ENCODE measurements around the gene HHLA2. TPM values are rescaled to one million over a fixed set of nuclear protein-coding genes. Genes with fewer than 3 reads are reported as not detected.

HHLA2 gene
- total and polyA plus RNA-seq, 7 donors: 0.71 to 97.8 (median 71.7) TPM; not detected in 3

DNA sequence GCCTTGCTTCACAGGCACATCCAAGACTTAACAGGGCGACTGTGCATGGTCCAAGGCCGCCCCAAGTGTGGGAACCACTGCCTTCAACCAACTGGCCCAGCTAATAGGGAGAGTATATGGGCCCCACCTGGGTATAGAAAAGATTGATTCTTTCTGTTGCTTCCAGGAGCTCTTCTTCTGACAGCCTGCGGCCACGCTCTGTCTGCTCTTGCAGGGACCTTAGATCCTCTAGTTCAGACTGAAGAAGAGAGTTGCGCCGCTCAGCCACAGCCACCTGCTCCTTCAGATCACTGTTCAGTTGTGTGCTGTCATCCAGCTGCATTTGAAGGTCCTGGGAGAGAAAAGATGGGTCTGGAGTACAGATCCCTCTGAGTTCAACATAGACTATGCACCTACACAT, 102.2 kb downstream of the HHLA2 start:
- DNase-seq: no peak
- intact Hi-C loops (cut with DNase I): no loop called here
- no peak overlapping the region for H3K4me3 ChIP-seq
- no peak overlapping the region for H3K27ac ChIP-seq
- TF ChIP-seq, protein P1, sequence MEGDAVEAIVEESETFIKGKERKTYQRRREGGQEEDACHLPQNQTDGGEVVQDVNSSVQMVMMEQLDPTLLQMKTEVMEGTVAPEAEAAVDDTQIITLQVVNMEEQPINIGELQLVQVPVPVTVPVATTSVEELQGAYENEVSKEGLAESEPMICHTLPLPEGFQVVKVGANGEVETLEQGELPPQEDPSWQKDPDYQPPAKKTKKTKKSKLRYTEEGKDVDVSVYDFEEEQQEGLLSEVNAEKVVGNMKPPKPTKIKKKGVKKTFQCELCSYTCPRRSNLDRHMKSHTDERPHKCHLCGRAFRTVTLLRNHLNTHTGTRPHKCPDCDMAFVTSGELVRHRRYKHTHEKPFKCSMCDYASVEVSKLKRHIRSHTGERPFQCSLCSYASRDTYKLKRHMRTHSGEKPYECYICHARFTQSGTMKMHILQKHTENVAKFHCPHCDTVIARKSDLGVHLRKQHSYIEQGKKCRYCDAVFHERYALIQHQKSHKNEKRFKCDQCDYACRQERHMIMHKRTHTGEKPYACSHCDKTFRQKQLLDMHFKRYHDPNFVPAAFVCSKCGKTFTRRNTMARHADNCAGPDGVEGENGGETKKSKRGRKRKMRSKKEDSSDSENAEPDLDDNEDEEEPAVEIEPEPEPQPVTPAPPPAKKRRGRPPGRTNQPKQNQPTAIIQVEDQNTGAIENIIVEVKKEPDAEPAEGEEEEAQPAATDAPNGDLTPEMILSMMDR (IDR thresholded peaks at IDR 0.05): no peak
- TF ChIP-seq POLR2A (IDR thresholded peaks at IDR 0.05) (no peak), EP300 (IDR thresholded peaks at IDR 0.05) (no peak), POLR2AphosphoS5 (IDR thresholded peaks at IDR 0.05) (no peak)
- H3K27me3 ChIP-seq: no peaks in the 10 kb centered on the region
- no peaks in the 10 kb centered on the region for H3K36me3 ChIP-seq
- H3K4me1 ChIP-seq: peaks cover 0 to 3% (median under 1%) of the 10 kb centered on the region in 4 donors
- WGBS, 2 donors: 95 to 97% methylated on average over 6 of the region's 6 CpGs
- peaks cover 0 to 2% (median 0%) of the 10 kb centered on the region in 4 donors for H3K9me3 ChIP-seq

DNA sequence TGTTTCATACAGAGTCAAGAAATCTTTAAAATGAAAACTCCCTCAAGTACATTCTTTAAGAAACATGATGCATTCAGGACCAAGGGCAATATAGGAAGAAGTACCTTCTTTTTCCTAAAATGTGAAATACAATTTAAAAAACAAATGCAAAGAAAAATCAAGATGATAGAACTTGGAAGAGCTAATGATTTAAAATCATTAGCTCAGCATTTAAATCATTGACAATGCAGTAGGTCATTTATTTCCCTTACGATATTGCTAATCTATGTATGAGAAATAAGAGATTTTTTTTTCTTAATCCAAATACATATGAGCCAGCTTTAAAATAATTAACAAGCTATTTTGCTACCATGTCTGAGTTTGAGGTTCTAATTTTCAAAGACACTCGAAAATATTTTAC, 105.5 kb downstream of the HHLA2 start:
- Histone ChIP-seq H3K4me1 (peaks cover 0 to 24% (median 9%) of the 10 kb centered on the region in 4 donors), H3K4me3 (no peak overlapping the region), H3K36me3 (no peaks in the 10 kb centered on the region), H3K9me3 (peaks cover 0 to 2% (median 0%) of the 10 kb centered on the region in 4 donors), H3K27me3 (no peaks in the 10 kb centered on the region), H3K27ac (no peak overlapping the region)
- intact Hi-C loops (cut with DNase I): loop anchor here (10.0 kb wide), 1 partner anchor 457 kb away; no protein-coding TSS in a partner anchor
- WGBS, 2 donors: 94 to 96% methylated on average over 2 of the region's 2 CpGs
- DNase-seq: no peak
- no peak for TF ChIP-seq POLR2A (IDR thresholded peaks at IDR 0.05)
- TF ChIP-seq POLR2AphosphoS5 (IDR thresholded peaks at IDR 0.05): no peak
- TF ChIP-seq EP300 (IDR thresholded peaks at IDR 0.05): no peak
- TF ChIP-seq, protein P1 (IDR thresholded peaks at IDR 0.05): no peak

DNA sequence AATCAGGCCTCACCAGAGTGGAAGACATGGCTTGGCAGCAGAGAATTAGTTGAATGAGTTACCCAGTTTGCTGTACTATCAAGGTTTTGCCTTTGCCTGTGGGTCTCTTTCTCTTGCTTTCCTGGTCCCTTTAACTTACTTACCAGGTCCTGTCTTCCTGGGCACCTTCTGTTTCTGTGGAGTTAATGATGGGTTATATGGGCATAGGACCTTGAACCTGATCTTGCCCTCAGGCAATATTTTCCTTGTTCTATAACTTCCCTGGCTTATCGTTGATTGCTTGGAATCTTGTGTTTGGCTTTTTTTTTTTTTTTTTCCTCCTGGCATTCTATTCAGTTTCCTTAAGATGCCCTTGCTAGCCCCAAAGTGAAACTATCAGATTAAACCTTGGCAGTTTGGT, 106.8 kb downstream of the HHLA2 start:
- Histone ChIP-seq H3K36me3 (no peaks in the 10 kb centered on the region), H3K9me3 (peaks cover 0 to 2% (median 0%) of the 10 kb centered on the region in 4 donors), H3K27me3 (no peaks in the 10 kb centered on the region), H3K27ac (no peak overlapping the region), H3K4me3 (no peak overlapping the region), H3K4me1 (peaks cover 0 to 24% (median 9%) of the 10 kb centered on the region in 4 donors)
- DNase-seq: no peak
- TF ChIP-seq, protein P1 (IDR thresholded peaks at IDR 0.05): no peak
- TF ChIP-seq POLR2A (IDR thresholded peaks at IDR 0.05): no peak
- TF ChIP-seq POLR2AphosphoS5 (IDR thresholded peaks at IDR 0.05): no peak
- TF ChIP-seq EP300 (IDR thresholded peaks at IDR 0.05): no peak
- WGBS, 2 donors: 19 to 70% methylated on average over 1 of the region's 1 CpG
- intact Hi-C loops (cut with DNase I): loop anchor here (10.0 kb wide), 1 partner anchor 458 kb away; no protein-coding TSS in a partner anchor

DNA sequence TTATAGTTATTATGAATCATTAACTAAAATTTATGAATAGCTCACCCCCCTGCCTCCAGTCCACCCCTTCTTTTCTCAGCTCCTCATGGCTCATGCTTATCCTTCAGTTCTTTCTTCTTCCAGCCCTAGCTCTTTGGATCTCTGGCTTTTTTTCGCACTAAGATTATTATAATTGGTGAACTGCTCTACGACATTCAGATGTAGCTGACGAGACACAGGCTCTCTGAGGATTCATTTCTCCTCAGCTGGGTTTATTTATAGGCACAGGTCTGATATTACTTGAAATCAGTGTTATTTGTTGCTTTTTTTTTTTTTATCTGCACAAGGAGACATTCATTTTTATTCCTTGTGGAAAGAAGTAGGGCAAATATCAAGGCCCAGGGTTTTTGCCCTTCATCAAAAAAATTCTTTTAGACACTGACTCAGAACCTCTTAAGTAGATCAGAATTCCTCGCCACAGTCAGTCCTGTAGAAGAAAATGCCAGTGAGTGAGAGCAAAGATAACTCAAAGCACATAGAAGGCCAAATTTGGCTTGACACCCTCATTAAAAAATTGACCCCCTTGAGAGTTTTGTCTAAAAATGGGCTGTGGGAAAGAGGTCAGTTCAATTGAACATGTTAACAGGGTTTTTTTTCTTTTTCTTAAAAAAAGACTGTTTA, 107.5 kb downstream of the HHLA2 start:
- H3K27me3 ChIP-seq: no peaks in the 10 kb centered on the region
- no peak overlapping the region for H3K27ac ChIP-seq
- no peak for TF ChIP-seq POLR2A (IDR thresholded peaks at IDR 0.05)
- TF ChIP-seq, protein P1 (IDR thresholded peaks at IDR 0.05): no peak
- TF ChIP-seq POLR2AphosphoS5 (IDR thresholded peaks at IDR 0.05): no peak
- TF ChIP-seq EP300 (IDR thresholded peaks at IDR 0.05): no peak
- H3K4me3 ChIP-seq: no peak overlapping the region
- no peak for DNase-seq
- intact Hi-C loops (cut with DNase I): loop anchor here (10.0 kb wide), 1 partner anchor 459 kb away; no protein-coding TSS in a partner anchor
- no peaks in the 10 kb centered on the region for H3K9me3 ChIP-seq
- peaks cover 0 to 24% (median 9%) of the 10 kb centered on the region in 4 donors for H3K4me1 ChIP-seq
- WGBS, 2 donors: 52 to 83% methylated on average over 4 of the region's 4 CpGs
- H3K36me3 ChIP-seq: no peaks in the 10 kb centered on the region

Data from sigmoid colon (tissue), 7 donors.